Retinal pigment epithelial cell (primary cell): Measurements from ENCODE around the gene NTN4.
"Not testable (repeated sequence)": the region's sequence is repeated elsewhere in the genome, so short reads cannot be mapped to it uniquely, and the experiment has no call there.

ENCODE experiments used
- DNase-seq: peaks from one replicate; pipeline ENCODE4 v3.0.0-alpha.2; 2010; ENCODE audit warnings: low read depth
- H3K4me3 ChIP-seq: 2 replicates; pipeline ENCODE4 v1.5.1; 2011; ENCODE audit warnings: mild to moderate bottlenecking, low read length, control low read depth, moderate library complexity
- TF ChIP-seq, protein P1 (sequence below): conservative IDR thresholded peaks from 2 replicates; pipeline ENCODE4 v1.5.1; 2011; ENCODE audit warnings: low read depth, low read length, control low read depth, inconsistent platforms

NTN4 gene

DNA sequence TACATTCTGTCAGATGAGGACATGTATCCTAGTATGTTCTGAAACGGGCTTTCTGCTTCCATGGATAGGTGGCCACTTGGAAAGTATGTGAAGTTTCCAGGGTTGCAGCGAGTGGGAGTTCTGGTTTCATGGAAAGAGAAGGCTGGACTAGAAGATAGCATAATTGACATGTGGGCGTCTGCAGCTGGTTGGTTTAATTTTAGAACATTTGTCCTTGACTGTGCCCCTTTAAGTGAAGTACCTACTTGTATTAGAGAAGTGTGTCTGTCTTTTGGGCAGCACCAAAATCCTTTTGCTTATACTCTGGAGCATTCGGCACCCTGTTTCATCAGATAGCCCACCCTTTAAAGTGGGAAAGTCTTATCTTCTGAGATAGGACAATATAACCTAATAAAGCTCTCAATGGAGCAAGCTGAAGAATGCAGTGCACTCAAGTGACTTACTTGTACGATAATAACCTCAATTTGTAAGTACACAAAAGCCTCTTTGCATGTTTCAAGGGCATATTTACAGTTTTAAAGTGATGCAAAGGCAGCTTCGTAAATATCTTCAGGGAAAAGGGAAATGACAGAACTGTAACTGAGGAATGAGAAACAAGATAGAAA lies 35.2 kb downstream of the NTN4 start:
- H3K4me3 ChIP-seq, result no peak overlapping the region
- DNase-seq, result no peak
- TF ChIP-seq, protein P1, sequence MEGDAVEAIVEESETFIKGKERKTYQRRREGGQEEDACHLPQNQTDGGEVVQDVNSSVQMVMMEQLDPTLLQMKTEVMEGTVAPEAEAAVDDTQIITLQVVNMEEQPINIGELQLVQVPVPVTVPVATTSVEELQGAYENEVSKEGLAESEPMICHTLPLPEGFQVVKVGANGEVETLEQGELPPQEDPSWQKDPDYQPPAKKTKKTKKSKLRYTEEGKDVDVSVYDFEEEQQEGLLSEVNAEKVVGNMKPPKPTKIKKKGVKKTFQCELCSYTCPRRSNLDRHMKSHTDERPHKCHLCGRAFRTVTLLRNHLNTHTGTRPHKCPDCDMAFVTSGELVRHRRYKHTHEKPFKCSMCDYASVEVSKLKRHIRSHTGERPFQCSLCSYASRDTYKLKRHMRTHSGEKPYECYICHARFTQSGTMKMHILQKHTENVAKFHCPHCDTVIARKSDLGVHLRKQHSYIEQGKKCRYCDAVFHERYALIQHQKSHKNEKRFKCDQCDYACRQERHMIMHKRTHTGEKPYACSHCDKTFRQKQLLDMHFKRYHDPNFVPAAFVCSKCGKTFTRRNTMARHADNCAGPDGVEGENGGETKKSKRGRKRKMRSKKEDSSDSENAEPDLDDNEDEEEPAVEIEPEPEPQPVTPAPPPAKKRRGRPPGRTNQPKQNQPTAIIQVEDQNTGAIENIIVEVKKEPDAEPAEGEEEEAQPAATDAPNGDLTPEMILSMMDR, result no peak

GRCh38 chr12:95746062-95746461 lies 44.5 kb downstream of the NTN4 start:
- H3K4me3 ChIP-seq, DNase-seq: not testable (repeated sequence)

DNA sequence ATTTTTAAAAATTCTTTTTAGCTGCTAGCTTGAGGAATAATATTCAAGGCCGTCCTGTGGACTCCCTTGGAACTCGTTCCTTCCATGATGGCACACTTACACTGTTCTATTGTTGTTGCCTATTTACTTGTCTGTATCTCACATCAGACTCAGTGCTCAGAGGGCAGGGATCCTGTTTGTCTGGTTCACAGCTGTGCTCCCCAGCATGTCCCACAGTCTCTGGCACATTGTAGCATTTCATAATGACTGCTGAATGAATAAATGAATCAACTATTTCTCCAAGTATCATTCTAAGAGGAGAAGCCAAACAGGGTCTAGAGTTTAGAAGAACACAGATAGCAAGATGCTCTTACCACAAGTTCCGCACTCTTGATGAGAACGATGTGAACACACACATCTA lies 48.0 kb downstream of the NTN4 start:
- TF ChIP-seq, protein P1, result no peak
- no peak overlapping the region for H3K4me3 ChIP-seq
- no peak for DNase-seq

- no peak for DNase-seq
- TF ChIP-seq, protein P1, result no peak
- H3K4me3 ChIP-seq, result no peak overlapping the region
These were observed 48.9 kb downstream of the NTN4 start for GRCh38 chr12:95741635-95742034.

- DNase-seq, result no peak
- TF ChIP-seq, protein P1, result no peak
- no peak overlapping the region for H3K4me3 ChIP-seq
These were observed 49.8 kb downstream of the NTN4 start for GRCh38 chr12:95740751-95741150.

DNA sequence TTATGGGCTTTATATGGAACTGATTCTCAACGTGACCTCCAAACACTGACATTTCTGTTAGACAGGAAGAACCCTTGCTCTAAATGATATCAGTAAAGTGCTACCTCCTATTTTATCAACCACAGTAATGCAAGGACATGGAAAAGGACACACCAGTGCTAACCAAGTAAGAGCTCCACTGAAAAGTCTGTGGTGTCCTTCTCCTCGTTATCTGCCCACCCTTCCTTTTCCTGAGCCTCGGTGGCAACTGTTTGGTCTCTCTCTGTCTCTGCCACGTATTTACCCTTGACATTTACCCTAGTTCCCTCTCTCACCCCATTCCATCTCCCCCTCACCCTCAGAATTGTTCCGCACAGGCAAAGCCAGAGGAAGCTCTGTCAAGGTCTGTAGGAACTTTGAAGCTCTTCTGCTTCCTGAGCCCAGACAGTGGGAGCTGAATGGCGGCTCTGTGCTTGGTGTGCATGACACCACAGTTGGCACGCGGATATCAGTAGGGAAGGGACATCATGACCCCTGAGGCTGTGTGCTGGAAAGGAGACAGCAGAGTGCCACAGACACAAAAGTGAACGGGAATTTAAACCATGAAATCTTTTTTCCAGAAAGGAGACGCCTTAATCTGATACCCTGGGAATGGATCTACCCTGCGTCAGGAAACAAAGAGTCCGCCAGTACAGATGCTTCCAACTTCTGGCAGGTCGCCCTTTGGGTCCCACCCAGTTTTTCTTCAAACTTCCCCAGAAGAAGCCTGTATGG lies 50.8 kb downstream of the NTN4 start:
- no peak for DNase-seq
- no peak overlapping the region for H3K4me3 ChIP-seq
- TF ChIP-seq, protein P1, result no peak

- H3K4me3 ChIP-seq, result no peak overlapping the region
- TF ChIP-seq, protein P1, result no peak
- no peak for DNase-seq
These were observed 52.4 kb downstream of the NTN4 start for GRCh38 chr12:95738024-95738611.
